ENCODE data around the gene FSTL5. TPM values are rescaled to one million over a fixed set of nuclear protein-coding genes. Genes with fewer than 3 reads are reported as not detected.

The FSTL5 gene
- total and polyA plus RNA-seq, 4 donors, result 0.01 to 0.08 TPM; not detected in 2

- H3K4me1 ChIP-seq (ENCODE audit: control insufficient read depth in 4 of 4, insufficient read depth in 4 of 4, low read length in 3 of 4), result peaks cover 3 to 7% (median 6%) of the 10 kb centered on the region in 4 donors
- no peaks in the 10 kb centered on the region for H3K9me3 ChIP-seq (ENCODE audit: control insufficient read depth in 4 of 4, low read length in 3 of 4)
- H3K36me3 ChIP-seq (ENCODE audit: control insufficient read depth in 4 of 4, insufficient read depth in 3 of 4, low read depth in 1 of 4, low read length in 3 of 4), result no peaks in the 10 kb centered on the region
- H3K27ac ChIP-seq (ENCODE audit: low read depth in 1 of 2, low read length in 2 of 2), result no peak overlapping the region
- no peak for DNase-seq (ENCODE audit: low spot score)
- no peak overlapping the region for H3K9ac ChIP-seq (ENCODE audit: low read depth in 1 of 2, low read length in 2 of 2)
- H3K4me3 ChIP-seq (ENCODE audit: low read depth in 1 of 3, low read length in 3 of 3), result no peak overlapping the region
- H3K27me3 ChIP-seq (ENCODE audit: control insufficient read depth in 4 of 4, insufficient read depth in 4 of 4, low read length in 3 of 4), result peaks cover 0 to 11% (median 5%) of the 10 kb centered on the region in 4 donors
- TF ChIP-seq JUND (IDR thresholded peaks at IDR 0.05), result no peak
- no peak for TF ChIP-seq YY1 (IDR thresholded peaks at IDR 0.05)
- TF ChIP-seq FOXA2 (IDR thresholded peaks at IDR 0.05), result no peak
- no peak for TF ChIP-seq EGR1 (IDR thresholded peaks at IDR 0.05; ENCODE audit: low read depth in 2 of 2)
- no peak for TF ChIP-seq HNF4A (conservative IDR thresholded peaks at IDR 0.05)
These were observed 1.2 kb upstream of the FSTL5 start for GRCh38 chr4:162164906-162165510.

- DNase-seq (ENCODE audit: low spot score), result no peak
These were observed 1.1 kb downstream of the FSTL5 start for GRCh38 chr4:162162672-162163071.

DNA sequence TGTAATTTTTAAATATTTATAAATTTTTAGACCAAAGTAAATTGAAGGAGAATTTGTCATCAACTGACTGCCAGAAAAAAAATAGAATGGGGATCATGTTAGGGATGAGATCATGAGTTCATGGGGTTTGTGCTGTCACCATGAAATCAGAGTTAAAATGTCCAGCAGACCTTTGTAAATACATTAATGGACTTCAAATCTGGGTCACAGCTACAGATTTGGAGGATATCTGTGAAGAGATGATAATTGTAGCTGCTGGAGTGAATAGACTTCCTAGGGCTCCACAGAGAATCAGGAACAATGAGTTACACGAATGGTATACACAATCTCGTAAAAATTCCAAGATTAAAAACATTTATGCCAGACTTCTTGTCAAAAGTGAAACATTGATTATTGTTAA is 6.6 kb downstream of the FSTL5 start:
- Histone ChIP-seq H3K27me3 (ENCODE audit: control insufficient read depth in 4 of 4, insufficient read depth in 4 of 4, low read length in 3 of 4) (peaks cover 0 to 8% (median 0%) of the 10 kb centered on the region in 4 donors), H3K4me3 (ENCODE audit: low read depth in 1 of 3, low read length in 3 of 3) (no peak overlapping the region), H3K27ac (ENCODE audit: low read depth in 1 of 2, low read length in 2 of 2) (no peak overlapping the region), H3K36me3 (ENCODE audit: control insufficient read depth in 4 of 4, insufficient read depth in 3 of 4, low read depth in 1 of 4, low read length in 3 of 4) (no peaks in the 10 kb centered on the region), H3K9ac (ENCODE audit: low read depth in 1 of 2, low read length in 2 of 2) (no peak overlapping the region), H3K9me3 (ENCODE audit: control insufficient read depth in 4 of 4, low read length in 3 of 4) (no peaks in the 10 kb centered on the region), H3K4me1 (ENCODE audit: control insufficient read depth in 4 of 4, insufficient read depth in 4 of 4, low read length in 3 of 4) (no peaks in the 10 kb centered on the region)
- no peak for DNase-seq (ENCODE audit: low spot score)
- TF ChIP-seq, protein P1, sequence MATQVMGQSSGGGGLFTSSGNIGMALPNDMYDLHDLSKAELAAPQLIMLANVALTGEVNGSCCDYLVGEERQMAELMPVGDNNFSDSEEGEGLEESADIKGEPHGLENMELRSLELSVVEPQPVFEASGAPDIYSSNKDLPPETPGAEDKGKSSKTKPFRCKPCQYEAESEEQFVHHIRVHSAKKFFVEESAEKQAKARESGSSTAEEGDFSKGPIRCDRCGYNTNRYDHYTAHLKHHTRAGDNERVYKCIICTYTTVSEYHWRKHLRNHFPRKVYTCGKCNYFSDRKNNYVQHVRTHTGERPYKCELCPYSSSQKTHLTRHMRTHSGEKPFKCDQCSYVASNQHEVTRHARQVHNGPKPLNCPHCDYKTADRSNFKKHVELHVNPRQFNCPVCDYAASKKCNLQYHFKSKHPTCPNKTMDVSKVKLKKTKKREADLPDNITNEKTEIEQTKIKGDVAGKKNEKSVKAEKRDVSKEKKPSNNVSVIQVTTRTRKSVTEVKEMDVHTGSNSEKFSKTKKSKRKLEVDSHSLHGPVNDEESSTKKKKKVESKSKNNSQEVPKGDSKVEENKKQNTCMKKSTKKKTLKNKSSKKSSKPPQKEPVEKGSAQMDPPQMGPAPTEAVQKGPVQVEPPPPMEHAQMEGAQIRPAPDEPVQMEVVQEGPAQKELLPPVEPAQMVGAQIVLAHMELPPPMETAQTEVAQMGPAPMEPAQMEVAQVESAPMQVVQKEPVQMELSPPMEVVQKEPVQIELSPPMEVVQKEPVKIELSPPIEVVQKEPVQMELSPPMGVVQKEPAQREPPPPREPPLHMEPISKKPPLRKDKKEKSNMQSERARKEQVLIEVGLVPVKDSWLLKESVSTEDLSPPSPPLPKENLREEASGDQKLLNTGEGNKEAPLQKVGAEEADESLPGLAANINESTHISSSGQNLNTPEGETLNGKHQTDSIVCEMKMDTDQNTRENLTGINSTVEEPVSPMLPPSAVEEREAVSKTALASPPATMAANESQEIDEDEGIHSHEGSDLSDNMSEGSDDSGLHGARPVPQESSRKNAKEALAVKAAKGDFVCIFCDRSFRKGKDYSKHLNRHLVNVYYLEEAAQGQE (IDR thresholded peaks at IDR 0.05), result no peak
- TF ChIP-seq GABPA (IDR thresholded peaks at IDR 0.05 in 1 of 2, conservative IDR thresholded peaks at IDR 0.05 in 1 of 2) (no peak), HNF4G (IDR thresholded peaks at IDR 0.05) (no peak), RXRA (IDR thresholded peaks at IDR 0.05) (no peak), NR2F2 (IDR thresholded peaks at IDR 0.05) (no peak), FOXA2 (IDR thresholded peaks at IDR 0.05) (no peak), JUND (IDR thresholded peaks at IDR 0.05) (no peak), EGR1 (IDR thresholded peaks at IDR 0.05; ENCODE audit: low read depth in 2 of 2) (no peak), MAX (IDR thresholded peaks at IDR 0.05) (no peak), YY1 (IDR thresholded peaks at IDR 0.05) (no peak), ZBTB33 (IDR thresholded peaks at IDR 0.05) (no peak), HNF4A (conservative IDR thresholded peaks at IDR 0.05) (no peak), SP1 (IDR thresholded peaks at IDR 0.05) (no peak), CTCF (IDR thresholded peaks at IDR 0.05; ENCODE audit: low read depth, low read length, missing input control) (no peak), FOXA1 (IDR thresholded peaks at IDR 0.05) (no peak)
- TF ChIP-seq, protein P2, sequence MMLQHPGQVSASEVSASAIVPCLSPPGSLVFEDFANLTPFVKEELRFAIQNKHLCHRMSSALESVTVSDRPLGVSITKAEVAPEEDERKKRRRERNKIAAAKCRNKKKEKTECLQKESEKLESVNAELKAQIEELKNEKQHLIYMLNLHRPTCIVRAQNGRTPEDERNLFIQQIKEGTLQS (IDR thresholded peaks at IDR 0.05), result no peak
- 64% methylated on average over 2 of the region's 2 CpGs for WGBS

More at GRCh38 chr4:162162672-162163071, 1.1 kb downstream of the FSTL5 start:
- no peak overlapping the region for H3K27ac ChIP-seq (ENCODE audit: low read depth in 1 of 2, low read length in 2 of 2)
- H3K9me3 ChIP-seq (ENCODE audit: control insufficient read depth in 4 of 4, low read length in 3 of 4), result no peaks in the 10 kb centered on the region
- no peak overlapping the region for H3K9ac ChIP-seq (ENCODE audit: low read depth in 1 of 2, low read length in 2 of 2)
- no peak overlapping the region for H3K4me3 ChIP-seq (ENCODE audit: low read depth in 1 of 3, low read length in 3 of 3)
- H3K27me3 ChIP-seq (ENCODE audit: control insufficient read depth in 4 of 4, insufficient read depth in 4 of 4, low read length in 3 of 4), result peaks cover 0 to 11% (median 5%) of the 10 kb centered on the region in 4 donors
- WGBS, result 60% methylated on average over 2 of the region's 2 CpGs
- H3K36me3 ChIP-seq (ENCODE audit: control insufficient read depth in 4 of 4, insufficient read depth in 3 of 4, low read depth in 1 of 4, low read length in 3 of 4), result no peaks in the 10 kb centered on the region
- peaks cover 3 to 7% (median 6%) of the 10 kb centered on the region in 4 donors for H3K4me1 ChIP-seq (ENCODE audit: control insufficient read depth in 4 of 4, insufficient read depth in 4 of 4, low read length in 3 of 4)
- TF ChIP-seq FOXA1 (IDR thresholded peaks at IDR 0.05) (no peak), MAX (IDR thresholded peaks at IDR 0.05) (no peak), GABPA (IDR thresholded peaks at IDR 0.05 in 1 of 2, conservative IDR thresholded peaks at IDR 0.05 in 1 of 2) (no peak), FOXA2 (IDR thresholded peaks at IDR 0.05) (no peak)
- TF ChIP-seq, protein P2 (IDR thresholded peaks at IDR 0.05), result no peak
